ENCODE results near the gene TTC28.
"Not testable (repeated sequence)": the region's sequence is repeated elsewhere in the genome, so short reads cannot be mapped to it uniquely, and the experiment has no call there.

Gene TTC28

DNA sequence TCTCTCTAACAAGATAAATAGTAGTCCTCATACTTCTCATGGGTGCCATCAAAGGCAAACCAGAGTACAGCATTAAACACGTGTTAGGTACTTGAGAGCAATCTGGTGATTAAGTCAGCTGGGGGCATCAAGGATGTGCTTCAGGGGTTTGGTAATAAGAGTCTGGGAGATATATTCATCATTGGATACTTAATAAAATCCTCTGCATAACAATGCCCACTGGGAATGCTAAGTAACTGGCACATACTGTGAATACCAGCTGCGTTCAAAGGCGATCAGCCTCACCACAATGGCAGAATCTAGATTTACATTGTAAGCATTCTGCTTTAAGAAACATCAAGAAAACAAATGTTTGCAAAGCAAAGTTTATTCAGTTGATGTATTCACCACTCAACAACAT is 492.0 kb downstream of the TTC28 start:
- no peak for DNase-seq (ENCODE audit: low read depth in 2 of 2)

DNA sequence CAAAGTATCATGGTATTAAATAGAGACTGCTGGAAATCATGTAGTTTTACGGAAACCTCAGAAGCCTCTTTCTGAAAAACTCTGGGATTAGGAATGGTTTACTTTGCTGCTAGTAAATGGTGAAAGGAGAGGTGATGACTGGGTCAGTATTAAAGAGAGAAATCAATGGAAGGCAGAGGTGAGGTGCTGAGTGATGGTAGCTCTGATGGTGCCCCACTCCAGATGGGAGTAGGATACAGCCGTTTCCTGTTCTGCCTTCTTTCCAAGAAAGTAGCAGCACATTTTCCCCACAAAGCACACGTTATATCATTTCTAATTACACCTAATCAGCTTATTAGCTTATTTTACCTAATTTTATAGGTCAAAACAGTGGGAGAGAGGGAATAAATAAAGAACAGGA is 493.0 kb downstream of the TTC28 start:
- DNase-seq (ENCODE audit: low read depth in 2 of 2) = no peak

DNA sequence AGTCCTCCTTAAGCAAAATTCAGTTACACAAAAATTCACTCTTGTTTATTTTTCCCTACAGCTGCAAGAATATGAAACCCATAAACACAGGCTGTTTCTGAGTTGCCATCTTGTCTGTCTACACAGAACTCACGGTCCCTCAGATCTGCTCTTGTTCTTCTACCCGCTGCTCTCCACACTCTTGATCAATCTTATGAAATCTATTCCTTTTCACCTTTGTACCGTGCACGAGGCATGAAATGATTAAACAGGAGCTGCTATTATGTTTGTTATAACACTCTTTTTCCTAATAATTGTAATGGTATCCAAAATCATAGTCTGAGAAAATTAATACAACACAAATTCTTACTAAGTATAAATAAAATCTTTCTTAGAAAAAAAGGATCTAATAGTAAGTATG is 494.5 kb downstream of the TTC28 start:
- DNase-seq (ENCODE audit: low read depth in 2 of 2) = no peak

DNA sequence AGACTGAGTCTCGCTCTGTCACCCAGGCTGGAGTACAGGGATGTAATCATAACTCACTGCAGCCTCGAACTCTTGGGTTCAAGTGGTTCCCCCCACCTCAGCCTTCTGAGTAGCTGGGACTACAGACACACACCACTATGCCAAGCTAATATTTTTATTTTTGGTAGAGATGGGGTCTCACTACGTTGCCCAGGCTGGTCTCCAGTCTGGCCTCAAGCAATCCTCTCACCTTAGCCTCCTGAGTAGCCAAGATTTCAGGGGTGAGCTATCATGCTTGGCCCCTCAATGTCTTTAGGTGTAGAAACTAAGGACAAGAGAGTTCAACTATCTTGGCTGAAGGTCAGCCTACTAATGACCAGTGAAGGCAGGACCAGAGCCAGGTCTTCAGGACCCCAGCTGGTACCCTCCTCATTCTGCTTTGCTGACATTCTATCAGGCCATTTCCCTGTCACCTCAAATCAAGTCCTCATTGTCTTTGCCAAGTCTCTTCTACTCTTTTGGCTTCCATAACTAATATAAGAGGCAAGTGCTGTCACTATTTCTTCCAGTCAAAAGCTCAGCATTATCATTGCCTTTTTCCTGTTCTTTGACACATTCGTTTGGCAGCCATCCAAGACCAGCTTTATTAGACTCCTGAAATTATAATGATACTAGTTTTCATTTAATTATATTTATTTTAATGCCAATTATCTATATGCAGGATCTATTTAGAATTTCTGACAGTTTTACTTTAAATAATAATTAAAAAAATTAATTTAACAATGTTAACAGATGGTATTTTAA is 496.4 kb downstream of the TTC28 start:
- DNase-seq (ENCODE audit: low read depth in 2 of 2) = no peak

DNA sequence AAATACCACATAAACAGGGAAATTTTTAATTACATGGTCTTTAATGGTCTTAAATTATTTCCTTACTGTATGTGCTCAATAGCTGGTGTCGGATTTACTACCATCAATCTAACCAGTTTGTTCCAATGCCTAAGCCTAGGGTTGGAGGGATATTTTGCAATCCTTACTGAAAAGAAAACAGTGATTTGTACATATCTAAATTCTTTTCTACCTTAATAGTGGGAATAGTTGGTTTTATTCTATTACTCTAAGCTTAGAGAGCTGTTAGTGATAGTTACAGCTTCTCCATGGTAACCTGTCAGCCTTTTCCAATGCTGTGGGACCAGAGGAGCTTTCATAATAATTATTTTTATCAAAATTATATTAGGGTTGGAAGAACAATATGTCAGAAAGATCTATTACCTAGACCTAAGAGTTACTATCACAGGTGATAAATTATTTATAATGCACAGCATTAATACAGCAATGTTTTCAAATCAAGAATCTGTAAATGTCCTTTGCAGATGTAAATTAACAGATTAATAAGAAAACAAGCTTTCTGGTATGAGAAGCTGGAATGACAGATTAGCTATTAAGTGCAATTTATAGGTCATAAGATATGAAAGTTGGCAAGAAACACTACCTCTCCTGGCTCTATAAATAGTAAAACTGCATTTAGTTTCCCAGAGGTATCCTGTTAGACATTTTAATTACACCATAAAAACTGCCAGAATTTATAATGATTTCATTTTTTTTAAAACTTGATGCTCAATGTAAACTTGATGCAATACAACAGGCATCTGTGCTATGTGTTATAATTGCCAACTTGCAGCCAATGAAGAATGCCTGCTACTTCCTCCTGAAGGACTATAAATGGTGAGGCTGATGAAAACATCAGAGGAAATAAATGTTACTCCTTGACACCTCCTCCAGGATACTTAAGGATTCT is 498.6 kb downstream of the TTC28 start:
- DNase-seq (ENCODE audit: low read depth in 2 of 2) = no peak

DNA sequence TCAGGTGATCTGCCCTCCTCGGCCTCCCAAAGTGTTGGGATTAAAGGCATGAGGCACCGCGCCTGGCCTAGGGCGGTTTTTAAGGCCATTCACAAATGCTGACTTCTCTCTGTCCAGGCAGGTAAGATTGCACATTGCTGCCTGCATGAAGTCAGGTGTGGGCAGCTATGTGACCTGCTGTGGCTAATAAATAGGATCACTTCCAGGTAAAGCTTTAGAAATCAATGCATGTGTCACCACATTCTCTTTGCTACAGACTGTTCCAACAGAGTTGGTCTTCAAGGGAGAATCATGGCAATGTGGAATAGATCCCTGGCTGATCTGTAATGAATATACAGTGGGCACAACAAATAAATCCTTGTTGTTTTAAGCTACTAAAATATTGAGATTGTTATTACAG is 500.2 kb downstream of the TTC28 start:
- DNase-seq (ENCODE audit: low read depth in 2 of 2) = no peak

DNA sequence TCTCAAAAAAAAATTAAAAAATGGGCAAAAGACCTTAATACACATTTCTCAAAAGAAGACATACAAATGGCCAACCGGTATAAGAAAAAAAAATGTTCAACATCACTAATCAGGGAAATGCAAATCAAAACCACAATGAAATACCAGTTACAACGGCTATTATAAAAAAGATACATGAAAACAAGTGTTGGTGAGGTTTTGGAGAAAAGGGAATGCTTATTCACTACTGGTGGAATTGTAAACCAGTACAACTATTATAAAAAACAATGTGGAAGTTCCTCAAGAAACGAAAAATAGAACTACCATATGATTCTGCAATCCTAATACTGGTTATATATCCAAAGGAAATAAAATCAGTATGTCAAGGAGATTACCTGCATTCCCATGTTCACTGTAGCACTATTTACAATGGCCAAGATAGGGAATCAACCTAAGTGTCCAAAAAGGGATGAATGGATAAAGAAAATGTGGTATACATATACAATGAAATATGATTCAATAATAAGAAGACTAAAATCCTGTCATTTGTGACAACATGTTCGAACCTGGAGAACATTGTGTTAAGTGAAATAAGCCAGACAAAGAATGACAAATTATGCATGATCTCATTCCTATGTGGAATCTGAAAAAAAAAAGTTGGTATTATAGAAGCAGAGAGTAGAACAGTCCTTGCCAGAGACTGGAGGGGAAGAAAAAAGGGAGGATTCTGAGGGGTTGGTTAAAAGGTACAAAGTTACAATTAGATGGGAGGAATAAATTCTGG is 503.7 kb downstream of the TTC28 start:
- DNase-seq (ENCODE audit: low read depth in 2 of 2) = no peak

DNA sequence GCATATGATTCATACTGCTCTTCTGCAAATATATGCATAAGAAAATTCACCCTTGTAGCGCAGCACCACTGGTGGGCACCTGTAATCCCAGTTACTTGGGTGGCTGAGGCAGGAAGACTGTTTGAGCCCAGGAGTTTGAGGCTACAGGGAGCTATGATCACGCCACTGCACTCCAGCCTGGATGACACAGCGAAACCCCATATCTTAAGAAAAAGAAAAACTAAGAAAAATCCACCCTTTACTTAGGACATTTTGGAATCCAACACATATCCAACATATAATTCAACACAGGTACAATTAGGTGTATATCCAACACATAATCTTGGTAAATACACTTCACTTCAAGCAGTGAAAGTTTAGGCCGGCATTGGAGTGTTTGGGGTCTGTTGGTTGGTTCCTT is 505.1 kb downstream of the TTC28 start:
- no peak for DNase-seq (ENCODE audit: low read depth in 2 of 2)

DNA sequence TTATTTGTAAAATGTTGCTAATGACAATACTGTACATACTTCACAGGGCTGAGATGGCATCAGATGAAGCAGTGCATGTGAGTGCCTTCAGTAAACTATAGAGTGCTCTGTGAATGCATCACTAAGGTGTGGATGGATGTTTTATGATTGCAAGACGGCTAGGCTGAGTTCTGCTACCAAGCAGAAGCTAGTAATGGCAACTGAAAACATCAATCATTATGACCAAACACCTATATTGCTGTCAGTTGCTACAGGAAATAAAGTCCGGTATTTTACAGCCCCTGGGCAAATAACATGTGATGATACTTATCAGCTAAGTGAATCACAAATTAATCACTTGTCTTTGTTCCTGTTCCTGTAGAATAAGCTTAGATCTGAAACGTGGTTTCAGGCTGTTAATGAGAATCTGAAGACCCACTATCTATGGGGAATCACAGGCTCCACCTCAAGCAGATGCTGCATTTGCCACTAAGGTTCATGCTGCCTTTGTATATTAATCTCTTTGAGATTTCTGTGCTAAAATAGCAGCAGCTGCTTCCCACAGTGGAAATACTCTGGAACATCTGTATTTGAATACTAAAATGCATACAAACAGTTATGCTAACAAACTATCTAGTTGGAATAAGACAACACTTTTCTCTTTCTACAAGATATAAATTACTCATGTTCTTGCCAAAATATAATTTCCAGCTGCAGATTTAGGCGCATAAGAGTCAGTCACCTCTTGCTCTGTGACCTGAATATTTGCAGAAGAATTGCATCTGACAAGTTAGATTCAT is 506.6 kb downstream of the TTC28 start:
- DNase-seq (ENCODE audit: low read depth in 2 of 2) = no peak

DNA sequence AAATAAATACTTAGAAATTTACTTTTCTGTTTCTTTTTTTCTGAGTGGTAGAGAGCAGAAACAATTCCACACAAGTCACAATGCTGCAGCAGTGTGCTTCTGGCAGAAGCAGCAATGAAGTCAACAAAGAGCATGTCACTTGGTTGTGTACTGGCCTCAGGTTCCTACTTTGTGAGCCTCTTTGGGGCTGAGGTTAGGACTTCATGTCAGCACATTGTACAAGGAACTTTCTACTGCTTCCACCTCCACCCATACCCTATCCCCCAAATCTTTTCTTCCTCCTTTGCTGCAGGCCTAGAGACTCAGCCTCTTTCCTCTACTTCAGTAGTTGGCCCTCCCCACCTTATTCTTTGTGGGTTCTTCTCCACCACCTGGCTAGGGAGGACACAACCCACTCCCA is 507.9 kb downstream of the TTC28 start:
- no peak for DNase-seq (ENCODE audit: low read depth in 2 of 2)

DNA sequence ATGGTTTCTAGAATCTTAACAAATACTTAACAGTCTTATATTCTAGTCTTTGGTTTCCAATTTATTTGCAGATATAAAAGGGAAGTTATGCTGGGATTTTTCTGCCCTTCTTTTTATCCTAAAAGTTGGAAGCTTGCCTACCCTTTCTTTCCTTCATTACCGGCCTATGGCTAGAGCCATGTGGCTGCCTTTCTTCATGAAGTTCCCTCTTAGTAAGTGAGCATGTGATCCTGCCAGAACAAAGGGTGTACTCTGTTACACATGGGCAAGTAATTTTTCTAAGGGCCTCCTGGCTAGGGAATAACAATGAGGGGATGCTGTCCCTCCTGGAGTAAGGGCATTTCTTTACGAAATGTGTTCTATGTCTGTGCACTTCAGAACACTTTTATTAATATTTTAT is 508.5 kb downstream of the TTC28 start:
- no peak for DNase-seq (ENCODE audit: low read depth in 2 of 2)

DNA sequence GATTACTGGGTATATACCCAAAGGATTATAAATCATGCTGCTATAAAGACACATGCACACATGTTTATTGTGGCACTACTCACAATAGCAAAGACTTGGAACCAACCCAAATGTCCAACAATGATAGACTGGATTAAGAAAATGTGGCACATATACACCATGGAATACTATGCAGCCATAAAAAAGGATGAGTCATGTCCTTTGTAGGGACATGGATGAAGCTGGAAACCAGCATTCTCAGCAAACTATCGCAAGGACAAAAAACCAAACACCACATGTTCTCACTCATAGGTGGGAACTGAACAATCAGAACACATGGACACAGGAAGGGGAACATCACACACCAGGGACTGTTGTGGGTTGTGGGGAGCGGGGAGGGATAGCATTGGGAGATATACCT is 510.3 kb downstream of the TTC28 start:
- DNase-seq (ENCODE audit: low read depth in 2 of 2) = not testable (repeated sequence)

DNA sequence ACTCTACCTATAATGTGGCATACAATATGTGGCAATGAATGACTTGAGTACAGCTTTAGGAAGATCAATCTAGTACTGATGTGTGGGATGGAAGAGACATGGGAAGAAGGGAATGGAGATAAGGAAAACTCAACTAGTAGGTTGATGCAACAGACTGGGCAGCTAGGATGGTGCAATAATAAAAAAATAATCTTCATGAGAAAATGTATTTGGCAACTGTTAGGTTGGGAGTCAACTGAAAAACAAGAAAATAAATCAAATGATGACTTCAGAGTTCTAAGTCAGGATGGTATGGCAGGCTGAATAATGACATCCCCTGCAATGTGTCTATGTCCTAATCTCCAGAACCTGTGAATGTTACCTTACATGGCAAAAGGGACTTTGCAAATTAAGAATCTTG is 523.8 kb downstream of the TTC28 start:
- no peak for DNase-seq (ENCODE audit: low read depth in 2 of 2)

DNA sequence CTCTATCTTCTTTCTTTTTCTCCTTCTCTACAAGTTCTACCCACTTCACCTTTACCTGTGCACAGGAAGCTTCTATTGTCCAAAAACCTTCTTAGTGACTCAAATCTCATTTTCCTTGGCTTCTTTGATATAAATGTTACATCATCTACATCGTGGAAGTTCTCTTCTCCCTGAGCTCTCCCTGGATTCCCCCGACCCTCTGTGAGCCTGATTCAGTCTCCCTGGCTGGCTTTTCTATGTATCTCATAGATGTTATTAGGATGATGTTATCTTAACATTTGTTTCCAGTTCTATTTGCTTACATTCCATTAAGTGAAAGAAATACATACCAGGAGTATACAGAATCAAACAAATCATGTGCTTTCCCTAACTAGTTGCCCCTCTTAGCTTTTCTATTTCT is 524.8 kb downstream of the TTC28 start:
- DNase-seq (ENCODE audit: low read depth in 2 of 2) = no peak

DNA sequence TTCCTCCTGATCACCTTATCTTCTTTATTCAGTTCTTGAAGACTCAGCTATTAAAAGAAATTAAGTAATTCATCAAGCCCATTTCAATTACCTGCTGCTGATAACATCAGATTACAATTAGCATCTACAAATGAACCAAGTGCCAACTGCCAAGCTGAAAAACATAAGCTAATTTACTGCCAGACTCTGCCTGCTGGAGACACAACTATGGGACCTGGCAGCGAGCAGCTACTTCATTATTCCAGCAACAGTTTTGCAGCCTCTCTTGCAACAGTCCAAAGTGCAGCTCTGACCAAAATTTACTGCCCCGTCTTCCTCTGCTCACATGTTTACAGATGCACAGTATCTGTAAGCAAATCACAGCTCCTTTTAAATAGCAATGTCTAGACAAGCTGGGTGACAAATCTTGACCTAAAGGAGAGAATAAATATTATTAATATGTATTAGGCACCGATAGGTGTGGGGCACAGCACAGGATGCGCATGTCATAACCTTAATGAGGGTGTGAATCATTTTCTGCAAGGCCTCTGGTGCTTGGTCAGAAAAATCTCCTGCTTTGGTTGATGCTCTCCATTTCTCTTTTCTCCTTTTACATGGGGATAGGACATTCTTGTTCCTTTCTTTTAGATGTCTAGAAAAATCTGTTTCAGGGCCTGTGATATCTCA is 528.4 kb downstream of the TTC28 start:
- no peak for DNase-seq (ENCODE audit: low read depth in 2 of 2)

DNA sequence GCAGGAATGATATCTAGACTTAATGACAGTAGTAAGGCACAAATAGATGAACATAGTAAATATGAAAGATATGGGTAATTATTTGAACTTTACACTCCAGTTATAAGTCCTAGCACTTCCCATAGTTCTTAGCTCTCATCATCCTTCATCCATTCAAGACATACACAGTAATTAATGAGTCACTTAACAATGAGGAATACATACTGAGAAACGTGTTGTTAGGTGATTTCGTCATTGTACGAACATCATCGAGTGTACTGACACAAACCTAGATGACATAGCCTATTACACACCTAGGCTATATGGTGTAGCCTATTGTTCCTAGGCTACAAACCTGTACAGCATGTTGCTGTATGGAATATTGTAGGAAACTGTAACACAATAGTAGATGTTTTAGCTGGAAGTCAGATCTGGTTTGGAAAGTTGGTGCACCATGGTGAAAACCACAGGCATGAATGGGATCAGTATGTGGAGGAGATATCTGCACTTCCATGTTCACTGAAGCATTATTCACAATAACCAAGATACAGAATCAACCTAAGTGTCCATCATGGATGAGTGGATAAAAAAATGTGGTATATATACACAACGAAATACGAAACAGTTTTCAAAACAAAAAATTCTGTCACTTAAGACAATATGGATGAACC is 530.7 kb downstream of the TTC28 start:
- DNase-seq (ENCODE audit: low read depth in 2 of 2) = no peak

DNA sequence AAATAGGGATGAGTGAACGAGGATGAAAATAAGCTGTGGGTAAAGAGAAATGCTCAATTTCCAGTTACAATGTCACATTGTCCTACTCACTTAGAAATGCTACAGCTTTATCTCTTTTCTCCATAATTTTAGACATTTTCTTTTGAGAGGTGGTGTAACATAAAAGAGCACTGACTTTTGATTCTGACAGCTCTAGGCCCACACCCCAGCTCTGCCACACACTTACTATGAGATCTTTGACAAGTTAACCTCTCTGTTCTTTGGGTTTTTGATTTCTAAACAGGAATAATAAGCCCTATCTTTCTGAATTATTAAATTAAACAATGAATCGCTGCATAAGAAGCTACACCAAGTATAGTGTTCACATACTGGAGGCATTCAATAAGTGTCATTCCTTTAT is 532.2 kb downstream of the TTC28 start:
- DNase-seq (ENCODE audit: low read depth in 2 of 2) = no peak

DNA sequence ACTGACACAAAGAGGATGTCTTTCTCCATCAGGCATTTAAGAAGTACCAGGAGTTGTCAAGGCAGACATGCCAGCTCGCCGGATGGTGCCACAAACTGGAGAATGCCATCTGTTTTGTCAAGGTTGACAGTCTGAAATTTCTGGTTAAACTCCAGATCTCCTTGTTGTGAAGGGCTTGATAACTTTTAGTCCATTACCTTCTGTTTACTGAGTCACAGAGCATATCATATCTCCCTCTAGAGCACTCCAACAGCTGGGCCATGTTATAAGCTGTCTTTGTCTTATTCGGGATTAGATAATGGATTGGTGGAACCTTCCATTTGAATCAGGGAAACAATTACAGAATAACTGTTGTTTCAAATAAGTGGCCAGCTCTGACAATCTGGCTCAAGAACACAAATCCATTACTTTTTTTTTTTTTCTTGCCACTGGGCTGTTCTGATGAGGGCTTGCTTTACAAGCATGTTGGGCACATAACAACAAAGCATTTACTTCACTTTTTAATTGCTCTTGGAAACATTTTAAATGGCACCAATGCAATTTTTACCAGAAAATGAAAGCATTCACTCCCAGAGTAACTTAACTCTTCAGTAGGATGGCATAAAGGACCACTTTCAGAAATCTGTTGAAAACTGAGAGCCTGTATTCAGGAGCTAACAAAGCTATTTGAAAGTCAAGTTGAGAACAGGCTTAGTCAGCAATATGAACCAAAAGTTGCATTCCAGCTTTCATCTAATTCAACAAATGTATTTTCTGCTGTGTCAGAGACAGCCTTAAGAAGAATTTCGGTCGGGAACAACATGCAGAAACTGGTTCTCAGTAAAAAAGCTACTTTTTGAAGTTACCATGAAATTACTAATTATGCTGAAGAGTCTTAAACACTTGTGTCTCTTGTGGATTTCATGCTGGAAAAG is 533.0 kb downstream of the TTC28 start:
- DNase-seq (ENCODE audit: low read depth in 2 of 2) = no peak

DNA sequence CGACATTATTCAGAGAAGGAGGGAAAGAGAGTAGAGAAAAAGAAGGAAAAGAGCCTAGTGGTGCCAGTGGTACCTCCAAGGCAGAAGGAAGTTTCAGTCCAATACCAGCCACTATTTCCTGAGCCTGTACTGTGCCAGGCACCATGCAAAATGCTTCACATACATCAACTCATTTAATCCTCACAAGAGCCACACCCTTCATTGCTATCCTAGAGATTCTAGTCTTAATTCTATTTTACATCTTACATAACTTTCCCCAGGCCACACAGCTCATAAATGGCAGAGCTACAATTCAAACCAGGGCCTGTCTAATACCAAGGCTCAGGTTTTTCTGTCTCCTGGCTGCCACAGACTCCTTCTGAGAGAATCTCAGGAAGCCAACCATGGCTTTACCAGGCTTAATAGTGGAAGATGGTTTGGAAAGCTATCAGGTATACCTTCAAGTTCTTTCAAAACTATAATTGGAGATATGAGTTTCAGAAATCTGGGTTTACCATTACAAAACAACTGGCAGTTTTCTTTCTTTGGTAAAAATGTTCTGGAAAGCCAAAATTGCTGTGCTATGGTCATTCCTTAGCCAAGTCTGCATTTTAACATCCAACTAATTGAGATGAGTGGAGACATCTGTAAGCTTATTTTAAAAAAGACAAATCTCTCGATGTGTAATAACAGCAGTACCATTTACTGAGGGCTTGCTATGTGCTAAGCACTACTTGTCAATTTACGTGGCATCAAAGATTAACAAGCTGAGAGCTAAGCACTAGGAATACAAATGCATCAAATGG is 535.5 kb downstream of the TTC28 start:
- no peak for DNase-seq (ENCODE audit: low read depth in 2 of 2)
